ENCODE results near the gene RMP24.

The RMP24 gene

DNA sequence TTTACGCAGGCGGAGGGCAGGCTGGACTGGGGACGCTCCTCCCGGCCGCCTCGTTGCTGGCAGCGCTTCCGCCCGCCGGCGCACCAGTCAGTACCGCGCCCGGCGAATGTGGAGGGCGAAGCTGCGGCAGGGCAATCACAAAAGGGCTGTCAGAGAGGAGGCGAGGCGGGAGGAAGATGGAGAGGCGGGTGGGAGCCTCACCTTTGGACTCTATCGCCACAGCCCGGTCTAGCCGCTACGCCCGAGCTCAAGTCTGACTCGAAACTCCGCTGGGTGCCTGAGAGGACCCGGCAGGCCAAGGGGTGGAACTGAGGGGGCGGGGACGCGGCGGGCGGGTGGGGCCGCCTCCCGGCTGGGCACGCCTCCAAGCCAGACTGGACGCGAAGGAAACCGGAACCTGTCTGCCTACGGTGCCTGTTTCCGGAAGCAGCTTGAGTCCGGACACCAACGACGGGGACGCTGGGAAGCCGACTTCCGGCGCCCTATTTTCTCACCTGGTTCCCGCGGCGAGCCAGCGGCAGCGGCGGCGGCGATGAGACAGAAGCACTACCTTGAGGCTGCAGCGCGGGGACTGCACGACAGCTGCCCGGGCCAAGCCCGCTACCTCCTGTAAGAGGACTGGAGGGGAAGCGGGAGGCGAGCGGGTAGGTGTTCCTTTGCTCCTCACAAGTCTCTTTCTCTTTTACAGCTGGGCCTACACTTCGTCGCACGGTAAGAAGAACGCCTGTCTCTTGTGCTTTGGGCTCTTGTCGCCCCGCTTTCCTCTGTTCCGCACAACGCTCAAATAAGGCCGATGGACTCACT, at the start of gene RMP24:
Gene RMP24, plus strand, starts transcription at position 483 of the 804 bp plus-strand sequence.
- H3K4me1 ChIP-seq (ENCODE audit: insufficient read depth, low read length): peaks cover 14% of the 10 kb centered on the region

GRCh38 chr18:35923939-35924684, 48.4 kb upstream of the RMP24 start:
- Histone ChIP-seq H2AFZ (ENCODE audit: low read depth, low read length) (no peak overlapping the region), H3K9me3 (ENCODE audit: low read length) (no peaks in the 10 kb centered on the region), H3K4me1 (ENCODE audit: insufficient read depth, low read length) (no peaks in the 10 kb centered on the region), H3K36me3 (ENCODE audit: insufficient read depth, low read length) (no peaks in the 10 kb centered on the region), H3K27me3 (ENCODE audit: insufficient read depth, low read length) (peaks cover 15% of the 10 kb centered on the region), H3K4me3 (ENCODE audit: low read length) (no peak overlapping the region)

More for the DNA sequence above, at the start of gene RMP24:
- Histone ChIP-seq H3K4me3 (ENCODE audit: low read length) (peak within 1 kb of the TSS; percentile 79), H3K36me3 (ENCODE audit: insufficient read depth, low read length) (peaks cover 33% of the 10 kb centered on the region), H3K27me3 (ENCODE audit: insufficient read depth, low read length) (no peaks in the 10 kb centered on the region), H3K9me3 (ENCODE audit: low read length) (no peaks in the 10 kb centered on the region), H2AFZ (ENCODE audit: low read depth, low read length) (peak within 1 kb of the TSS; percentile 91)

DNA sequence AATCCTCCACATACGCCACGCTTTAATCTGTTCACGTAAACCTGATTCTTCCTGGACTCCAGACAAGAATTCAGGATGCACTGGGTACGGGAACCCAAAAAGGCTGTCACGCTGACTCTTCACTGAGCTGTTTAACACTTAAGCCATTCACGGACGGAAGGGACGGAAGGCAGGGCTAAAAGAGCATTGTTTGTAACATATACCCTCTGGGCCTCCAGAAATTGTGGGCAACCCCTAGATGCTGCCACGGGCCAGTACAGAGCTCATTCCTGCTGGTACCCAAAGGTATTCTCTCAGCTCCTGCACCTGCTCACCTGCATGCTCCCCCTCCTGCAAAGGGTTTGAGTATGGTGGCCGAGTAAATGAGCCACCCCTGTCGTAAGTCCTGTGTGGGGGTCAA, 45.6 kb upstream of the RMP24 start:
- H3K4me3 ChIP-seq (ENCODE audit: low read length): no peak overlapping the region

GRCh38 chr18:35927430-35927829, 45.0 kb upstream of the RMP24 start:
- H3K27me3 ChIP-seq (ENCODE audit: insufficient read depth, low read length): peaks cover 13% of the 10 kb centered on the region
- no peak overlapping the region for H3K4me3 ChIP-seq (ENCODE audit: low read length)
- peaks cover 3% of the 10 kb centered on the region for H3K9me3 ChIP-seq (ENCODE audit: low read length)
- H2AFZ ChIP-seq (ENCODE audit: low read depth, low read length): no peak overlapping the region
- no peaks in the 10 kb centered on the region for H3K36me3 ChIP-seq (ENCODE audit: insufficient read depth, low read length)
- no peaks in the 10 kb centered on the region for H3K4me1 ChIP-seq (ENCODE audit: insufficient read depth, low read length)

More for the DNA sequence above, 45.6 kb upstream of the RMP24 start:
- no peaks in the 10 kb centered on the region for H3K4me1 ChIP-seq (ENCODE audit: insufficient read depth, low read length)
- H3K36me3 ChIP-seq (ENCODE audit: insufficient read depth, low read length): no peaks in the 10 kb centered on the region
- peaks cover 15% of the 10 kb centered on the region for H3K27me3 ChIP-seq (ENCODE audit: insufficient read depth, low read length)
- no peak overlapping the region for H2AFZ ChIP-seq (ENCODE audit: low read depth, low read length)
- peaks cover 3% of the 10 kb centered on the region for H3K9me3 ChIP-seq (ENCODE audit: low read length)

GRCh38 chr18:35933982-35934381, 38.5 kb upstream of the RMP24 start:
- Histone ChIP-seq H3K4me1 (ENCODE audit: insufficient read depth, low read length) (no peaks in the 10 kb centered on the region), H3K4me3 (ENCODE audit: low read length) (no peak overlapping the region), H3K27me3 (ENCODE audit: insufficient read depth, low read length) (peaks cover 5% of the 10 kb centered on the region), H2AFZ (ENCODE audit: low read depth, low read length) (no peak overlapping the region), H3K9me3 (ENCODE audit: low read length) (peaks cover 3% of the 10 kb centered on the region), H3K36me3 (ENCODE audit: insufficient read depth, low read length) (no peaks in the 10 kb centered on the region)

DNA sequence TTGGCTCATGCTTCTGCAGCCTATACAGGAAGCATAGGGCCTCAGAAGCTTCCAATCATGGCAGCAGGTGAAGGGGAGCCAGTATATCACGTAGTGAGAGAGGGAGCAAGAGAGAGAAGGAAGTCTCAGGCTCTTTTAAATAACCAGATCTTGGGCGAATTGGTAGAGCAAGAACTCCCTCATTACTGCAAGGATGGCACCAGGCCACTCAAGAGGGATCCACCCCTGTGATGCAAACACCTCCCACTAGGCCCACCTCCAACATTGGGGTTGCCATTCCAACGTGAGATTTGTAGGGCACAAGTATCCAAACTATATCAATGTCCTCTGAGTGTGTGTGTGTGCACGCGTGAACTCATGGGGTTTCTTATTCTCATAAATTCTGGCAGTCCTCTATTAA, 37.6 kb upstream of the RMP24 start:
- H3K36me3 ChIP-seq (ENCODE audit: insufficient read depth, low read length): no peaks in the 10 kb centered on the region
- H2AFZ ChIP-seq (ENCODE audit: low read depth, low read length): no peak overlapping the region
- no peak overlapping the region for H3K4me3 ChIP-seq (ENCODE audit: low read length)
- no peaks in the 10 kb centered on the region for H3K4me1 ChIP-seq (ENCODE audit: insufficient read depth, low read length)
- H3K9me3 ChIP-seq (ENCODE audit: low read length): peaks cover 3% of the 10 kb centered on the region
- H3K27me3 ChIP-seq (ENCODE audit: insufficient read depth, low read length): peaks cover 5% of the 10 kb centered on the region

GRCh38 chr18:35935805-35936204, 36.7 kb upstream of the RMP24 start:
- H2AFZ ChIP-seq (ENCODE audit: low read depth, low read length): no peak overlapping the region
- H3K4me3 ChIP-seq (ENCODE audit: low read length): no peak overlapping the region
- no peaks in the 10 kb centered on the region for H3K4me1 ChIP-seq (ENCODE audit: insufficient read depth, low read length)
- no peaks in the 10 kb centered on the region for H3K9me3 ChIP-seq (ENCODE audit: low read length)
- peaks cover 5% of the 10 kb centered on the region for H3K27me3 ChIP-seq (ENCODE audit: insufficient read depth, low read length)
- no peaks in the 10 kb centered on the region for H3K36me3 ChIP-seq (ENCODE audit: insufficient read depth, low read length)

DNA sequence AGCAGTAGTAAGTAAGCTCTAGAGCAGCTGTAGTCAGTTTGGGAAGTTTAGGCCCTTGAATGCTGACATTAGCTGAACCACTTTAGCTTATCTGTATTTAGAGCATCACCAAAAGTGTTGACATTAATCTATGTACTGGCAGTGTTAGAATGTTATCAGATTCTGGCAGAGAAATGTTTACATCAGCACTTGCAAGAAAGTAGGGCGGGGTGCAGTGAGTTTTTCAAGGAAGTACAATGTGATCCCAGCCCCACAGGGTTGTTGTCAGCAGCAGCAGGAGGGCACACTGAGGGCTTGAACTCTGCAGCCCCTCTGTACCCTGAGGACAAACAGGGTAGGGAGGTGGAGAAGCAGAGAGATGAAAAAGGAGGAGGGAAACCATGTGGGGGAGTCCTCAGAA, 35.5 kb upstream of the RMP24 start:
- no peaks in the 10 kb centered on the region for H3K9me3 ChIP-seq (ENCODE audit: low read length)
- H3K4me1 ChIP-seq (ENCODE audit: insufficient read depth, low read length): no peaks in the 10 kb centered on the region
- no peaks in the 10 kb centered on the region for H3K36me3 ChIP-seq (ENCODE audit: insufficient read depth, low read length)
- H2AFZ ChIP-seq (ENCODE audit: low read depth, low read length): no peak overlapping the region
- H3K27me3 ChIP-seq (ENCODE audit: insufficient read depth, low read length): peaks cover 5% of the 10 kb centered on the region
- no peak overlapping the region for H3K4me3 ChIP-seq (ENCODE audit: low read length)

GRCh38 chr18:35938158-35938557, 34.3 kb upstream of the RMP24 start:
- Histone ChIP-seq H2AFZ (ENCODE audit: low read depth, low read length) (no peak overlapping the region), H3K36me3 (ENCODE audit: insufficient read depth, low read length) (no peaks in the 10 kb centered on the region)

GRCh38 chr18:35938562-35938961, 33.9 kb upstream of the RMP24 start:
- H3K4me1 ChIP-seq (ENCODE audit: insufficient read depth, low read length): no peaks in the 10 kb centered on the region
- no peak overlapping the region for H2AFZ ChIP-seq (ENCODE audit: low read depth, low read length)
- H3K4me3 ChIP-seq (ENCODE audit: low read length): no peak overlapping the region
- H3K36me3 ChIP-seq (ENCODE audit: insufficient read depth, low read length): no peaks in the 10 kb centered on the region
- no peaks in the 10 kb centered on the region for H3K9me3 ChIP-seq (ENCODE audit: low read length)
- H3K27me3 ChIP-seq (ENCODE audit: insufficient read depth, low read length): peaks cover 5% of the 10 kb centered on the region

More at GRCh38 chr18:35938158-35938557, 34.3 kb upstream of the RMP24 start:
- Histone ChIP-seq H3K4me3 (ENCODE audit: low read length) (no peak overlapping the region), H3K27me3 (ENCODE audit: insufficient read depth, low read length) (peaks cover 5% of the 10 kb centered on the region), H3K9me3 (ENCODE audit: low read length) (no peaks in the 10 kb centered on the region), H3K4me1 (ENCODE audit: insufficient read depth, low read length) (no peaks in the 10 kb centered on the region)

DNA sequence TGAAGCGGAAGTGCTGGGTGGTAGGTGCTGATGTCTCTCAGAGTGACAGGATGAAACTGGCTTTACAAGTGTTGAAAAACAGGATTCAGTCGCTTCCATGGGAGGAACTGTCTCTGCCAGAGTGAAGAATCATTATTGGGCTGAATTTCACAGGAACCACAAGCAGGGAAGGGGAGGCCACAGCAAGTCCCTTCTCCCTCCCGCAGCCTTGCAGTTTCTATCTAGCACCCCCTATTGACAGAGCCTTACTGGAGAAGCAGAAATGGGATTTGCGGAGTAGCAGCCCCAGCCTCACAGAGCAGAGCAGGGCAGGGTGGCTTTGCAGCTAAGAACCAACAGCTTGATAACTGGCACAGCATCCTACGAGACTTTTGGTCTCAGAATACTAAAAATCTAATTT, 33.3 kb upstream of the RMP24 start:
- no peaks in the 10 kb centered on the region for H3K36me3 ChIP-seq (ENCODE audit: insufficient read depth, low read length)
- H3K9me3 ChIP-seq (ENCODE audit: low read length): no peaks in the 10 kb centered on the region
- peaks cover 6% of the 10 kb centered on the region for H3K27me3 ChIP-seq (ENCODE audit: insufficient read depth, low read length)
- no peak overlapping the region for H3K4me3 ChIP-seq (ENCODE audit: low read length)
- H2AFZ ChIP-seq (ENCODE audit: low read depth, low read length): no peak overlapping the region
- no peaks in the 10 kb centered on the region for H3K4me1 ChIP-seq (ENCODE audit: insufficient read depth, low read length)

DNA sequence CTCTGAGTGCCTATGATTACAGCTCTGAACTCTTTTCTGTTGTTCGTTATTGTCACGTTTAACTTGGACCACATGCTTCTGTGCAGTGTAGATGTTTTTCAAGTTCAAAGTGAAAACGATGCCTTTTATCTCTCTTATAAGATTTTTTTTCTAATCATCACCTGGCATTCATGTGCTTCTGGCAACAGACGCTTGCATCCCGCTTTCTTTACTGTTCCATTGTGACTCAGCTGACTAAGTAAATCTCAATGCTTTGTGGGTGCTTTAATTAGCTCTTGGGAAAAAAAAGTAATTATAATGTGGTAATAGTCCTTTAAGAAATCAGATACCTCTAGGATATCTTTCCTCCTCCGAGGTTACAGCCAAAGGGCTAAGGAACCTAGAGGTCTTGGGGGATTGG, 31.2 kb upstream of the RMP24 start:
- no peaks in the 10 kb centered on the region for H3K4me1 ChIP-seq (ENCODE audit: insufficient read depth, low read length)
- peaks cover 8% of the 10 kb centered on the region for H3K27me3 ChIP-seq (ENCODE audit: insufficient read depth, low read length)

GRCh38 chr18:35942133-35942532, 30.3 kb upstream of the RMP24 start:
- H3K4me3 ChIP-seq (ENCODE audit: low read length): no peak overlapping the region
- no peaks in the 10 kb centered on the region for H3K9me3 ChIP-seq (ENCODE audit: low read length)
- H2AFZ ChIP-seq (ENCODE audit: low read depth, low read length): no peak overlapping the region
- H3K36me3 ChIP-seq (ENCODE audit: insufficient read depth, low read length): no peaks in the 10 kb centered on the region
- peaks cover 5% of the 10 kb centered on the region for H3K27me3 ChIP-seq (ENCODE audit: insufficient read depth, low read length)
- no peaks in the 10 kb centered on the region for H3K4me1 ChIP-seq (ENCODE audit: insufficient read depth, low read length)

More for the DNA sequence above, 31.2 kb upstream of the RMP24 start:
- no peak overlapping the region for H3K4me3 ChIP-seq (ENCODE audit: low read length)
- H3K9me3 ChIP-seq (ENCODE audit: low read length): no peaks in the 10 kb centered on the region
- no peak overlapping the region for H2AFZ ChIP-seq (ENCODE audit: low read depth, low read length)
- H3K36me3 ChIP-seq (ENCODE audit: insufficient read depth, low read length): no peaks in the 10 kb centered on the region

Data from neuron (in vitro differentiated cells).